EL (cell line): Measurements from ENCODE around the gene E2F4.
A peak's percentile ranks its signal among the peaks of the same experiment; 100 is the strongest.

Source experiments
- DNase-seq: peaks from one replicate; pipeline ENCODE4 v3.0.0-alpha.2; 2016

Gene E2F4

DNA sequence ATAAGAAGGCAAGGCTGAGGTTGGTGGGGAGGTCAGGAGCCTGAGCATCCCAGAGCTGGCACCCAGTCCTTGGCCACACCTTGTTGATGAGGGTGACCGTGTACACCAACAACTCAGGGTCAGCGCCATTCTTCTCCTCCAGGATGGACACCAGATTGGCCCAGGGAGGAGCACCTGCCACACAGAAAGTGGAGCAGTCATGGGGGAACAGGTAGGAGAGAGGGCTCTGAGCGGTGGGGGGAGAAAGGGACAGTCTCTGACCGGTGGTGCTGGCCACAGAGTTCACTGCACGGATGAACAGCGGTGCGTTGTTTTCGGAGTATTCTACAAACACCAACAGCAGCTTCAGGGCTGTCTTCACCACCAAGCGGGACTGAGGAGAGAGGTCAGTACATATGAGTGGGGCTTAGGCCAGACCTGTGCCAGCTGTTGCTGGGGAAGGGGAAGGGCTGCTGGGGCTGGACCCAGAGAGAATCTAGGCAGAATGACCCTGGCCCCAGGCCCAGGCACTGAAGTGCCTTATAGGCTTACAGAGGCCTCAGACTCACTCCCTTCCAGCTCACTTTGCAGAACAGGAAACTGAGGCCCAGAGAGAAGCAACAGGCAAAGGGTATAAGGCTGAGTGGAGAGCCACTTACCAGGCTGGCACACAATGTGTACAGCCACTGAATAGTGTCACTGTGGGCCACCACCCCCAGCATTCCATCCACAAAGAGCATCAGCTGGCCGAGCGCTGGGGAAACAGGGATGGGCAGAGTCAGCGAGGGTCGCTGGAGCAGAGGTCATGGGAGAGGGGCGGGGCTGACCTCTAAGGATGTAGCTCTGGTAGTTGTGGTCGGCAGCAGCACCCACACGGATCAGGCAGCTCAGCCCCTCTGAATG is 45.7 kb downstream of the E2F4 start:
- no peak for DNase-seq

DNA sequence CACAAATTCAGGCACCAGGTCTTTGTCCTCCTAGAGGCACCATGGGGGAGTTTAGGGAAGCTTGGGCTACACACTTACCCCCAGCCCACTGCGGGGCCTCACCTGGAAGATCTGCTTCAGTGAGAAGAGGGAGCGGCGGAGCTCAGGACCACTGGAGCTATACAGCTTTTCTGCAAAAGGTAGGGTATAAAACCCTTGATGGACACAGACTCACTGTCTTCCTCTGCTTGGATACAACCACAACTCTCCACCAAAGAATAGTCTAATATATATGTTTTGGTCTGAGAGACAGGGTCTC is 46.3 kb downstream of the E2F4 start:
- DNase-seq, result no peak

DNA sequence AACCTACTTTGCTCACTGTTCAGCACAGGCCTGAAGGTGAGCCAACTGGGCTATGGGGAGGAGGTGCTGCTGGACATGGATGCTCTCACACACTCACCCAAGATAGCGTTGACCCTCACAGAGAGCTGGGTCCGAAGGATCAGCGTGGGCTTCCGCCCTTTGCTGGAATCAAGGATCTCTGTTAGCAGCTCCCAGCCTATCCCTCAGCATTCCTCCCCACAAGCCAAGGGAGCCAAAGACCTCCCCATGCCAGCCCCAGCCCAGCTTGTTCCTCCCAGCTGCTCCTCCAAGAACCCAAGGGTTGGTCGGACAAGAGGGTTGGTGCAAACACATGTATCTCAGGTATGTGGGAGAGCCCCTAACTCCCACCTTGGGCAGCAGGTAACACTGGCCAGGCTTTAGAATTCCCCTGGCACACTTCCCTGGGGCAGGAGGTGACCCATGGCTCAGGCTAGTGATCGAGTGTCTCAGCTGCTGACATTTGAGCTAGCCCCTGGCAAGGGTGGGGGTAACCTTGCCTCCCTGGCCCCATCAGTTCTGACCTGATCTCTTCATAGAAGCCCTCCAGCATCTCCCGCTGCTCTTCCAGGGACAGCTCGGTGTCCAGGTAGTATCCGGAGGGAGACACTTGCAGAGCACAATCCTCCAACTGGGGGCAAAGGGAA is 47.0 kb downstream of the E2F4 start:
- DNase-seq, result no peak

GRCh38 chr16:67240506-67240905 is 48.6 kb downstream of the E2F4 start:
- peak; percentile 31 for DNase-seq

- peak; percentile 97 for DNase-seq
Measured at GRCh38 chr16:67241008-67241900, 49.3 kb downstream of the E2F4 start.

DNA sequence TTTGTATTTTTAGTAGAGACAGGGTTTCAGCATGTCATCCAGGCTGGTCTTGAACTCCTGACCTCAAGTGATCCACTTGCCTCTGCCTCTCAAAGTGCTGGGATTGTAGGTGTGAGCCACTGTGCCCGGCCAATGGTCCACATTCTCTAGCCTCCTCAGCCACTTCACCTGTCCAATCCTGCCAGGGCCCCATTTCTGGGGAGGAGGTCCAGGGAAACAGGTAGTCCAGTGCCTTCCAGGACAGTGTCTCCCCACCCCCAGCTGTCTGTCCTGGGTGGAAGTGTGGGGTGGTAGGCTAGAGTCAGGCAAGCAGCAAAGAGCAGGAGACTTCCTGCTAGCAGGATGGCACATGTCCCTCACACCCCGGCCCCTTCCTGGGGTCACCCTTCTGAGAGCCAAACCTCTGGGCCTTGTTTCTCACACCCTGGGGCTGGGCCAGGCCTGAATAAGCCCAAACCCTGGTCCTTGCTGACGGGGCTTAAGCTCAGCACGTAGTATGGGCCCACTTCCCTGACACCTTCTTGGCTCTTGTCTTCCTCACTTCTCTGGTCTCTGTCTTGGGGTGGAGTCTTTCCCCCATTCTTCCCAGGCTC is 50.3 kb downstream of the E2F4 start:
- no peak for DNase-seq

GRCh38 chr16:67243481-67243880 is 51.5 kb downstream of the E2F4 start:
- no peak for DNase-seq

DNA sequence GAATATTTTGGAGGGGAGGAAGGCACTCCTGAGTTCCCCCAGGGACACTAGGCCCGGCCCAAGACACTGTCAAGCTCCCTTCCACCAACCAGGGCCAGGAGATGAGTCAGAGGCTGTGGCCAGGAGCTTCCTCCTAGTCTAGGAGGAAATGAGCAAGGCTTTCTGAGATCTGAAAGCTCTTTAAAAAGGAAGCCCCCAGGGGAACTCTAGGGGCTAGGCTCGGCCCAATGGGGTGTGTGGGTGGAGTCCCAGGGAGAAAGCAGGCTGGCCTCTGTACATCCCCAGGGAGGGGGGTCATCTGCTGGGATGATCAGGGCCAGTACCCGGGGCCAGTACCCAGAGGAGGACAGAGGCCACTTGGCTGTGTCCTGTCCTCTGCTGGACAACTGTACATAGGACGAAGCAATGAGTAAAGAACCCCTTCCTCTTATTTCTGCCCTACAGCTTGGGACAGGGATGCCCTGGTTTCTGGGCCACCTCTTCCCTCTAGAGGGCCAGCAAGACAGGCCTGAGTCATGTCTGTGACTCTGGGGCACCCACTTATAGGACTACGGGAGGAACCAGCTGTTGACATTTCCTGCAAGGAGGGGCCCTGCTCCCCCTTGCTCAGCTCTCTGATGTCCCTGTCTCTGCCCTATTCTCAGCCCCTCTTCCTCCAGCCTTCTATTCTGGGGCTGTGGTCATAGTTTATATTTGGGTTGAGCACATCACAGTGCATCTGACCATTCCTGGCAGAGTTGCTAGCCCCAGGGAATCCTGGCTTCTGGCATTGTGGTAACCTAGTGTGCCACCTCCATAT is 52.6 kb downstream of the E2F4 start:
- peak; percentile 98 for DNase-seq

DNA sequence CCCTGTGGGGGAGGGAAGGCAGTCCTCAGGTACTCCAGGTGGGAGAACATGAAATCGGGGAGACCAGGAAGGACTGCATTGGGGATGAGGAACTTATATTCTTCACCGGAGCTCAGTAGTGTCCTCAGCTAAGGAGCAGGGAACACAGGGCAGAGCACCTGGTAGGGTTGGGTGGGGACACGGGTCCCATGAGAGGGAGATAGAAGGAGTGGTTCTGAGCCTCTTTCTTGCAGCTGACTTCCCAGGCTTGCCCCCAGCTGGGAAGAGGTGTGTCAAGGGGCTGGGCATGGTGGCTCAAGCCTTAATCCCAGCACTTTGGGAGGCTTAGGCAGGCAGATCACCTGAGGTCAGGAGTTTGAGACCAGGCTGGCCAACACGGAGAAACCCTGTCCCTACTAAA is 53.2 kb downstream of the E2F4 start:
- no peak for DNase-seq

- no peak for DNase-seq
Measured at GRCh38 chr16:67245674-67246080, 53.7 kb downstream of the E2F4 start.

GRCh38 chr16:67246081-67246755 is 54.3 kb downstream of the E2F4 start:
- peak; percentile 91 for DNase-seq

DNA sequence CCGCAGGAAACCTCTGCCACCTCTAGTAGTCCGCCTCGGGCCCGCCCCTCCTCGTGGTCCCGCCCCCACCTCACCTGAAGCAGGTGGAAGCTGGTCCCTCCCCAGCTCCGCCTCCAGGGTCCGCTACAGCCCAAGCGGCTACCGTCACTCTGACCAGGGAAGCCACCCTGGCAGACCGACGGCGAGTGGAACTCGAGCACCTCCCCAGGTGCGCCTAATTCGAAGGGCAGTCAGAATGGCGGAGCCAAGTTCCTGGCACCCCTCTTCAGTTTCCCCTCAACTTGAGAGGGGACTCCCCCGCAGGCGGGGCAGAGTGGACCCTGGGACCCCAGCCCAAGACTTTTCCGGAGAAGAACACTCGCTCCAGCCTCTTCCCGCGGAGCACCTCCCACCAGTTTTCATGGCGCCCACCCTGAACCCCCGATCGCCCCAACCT is 54.8 kb downstream of the E2F4 start:
- no peak for DNase-seq

DNA sequence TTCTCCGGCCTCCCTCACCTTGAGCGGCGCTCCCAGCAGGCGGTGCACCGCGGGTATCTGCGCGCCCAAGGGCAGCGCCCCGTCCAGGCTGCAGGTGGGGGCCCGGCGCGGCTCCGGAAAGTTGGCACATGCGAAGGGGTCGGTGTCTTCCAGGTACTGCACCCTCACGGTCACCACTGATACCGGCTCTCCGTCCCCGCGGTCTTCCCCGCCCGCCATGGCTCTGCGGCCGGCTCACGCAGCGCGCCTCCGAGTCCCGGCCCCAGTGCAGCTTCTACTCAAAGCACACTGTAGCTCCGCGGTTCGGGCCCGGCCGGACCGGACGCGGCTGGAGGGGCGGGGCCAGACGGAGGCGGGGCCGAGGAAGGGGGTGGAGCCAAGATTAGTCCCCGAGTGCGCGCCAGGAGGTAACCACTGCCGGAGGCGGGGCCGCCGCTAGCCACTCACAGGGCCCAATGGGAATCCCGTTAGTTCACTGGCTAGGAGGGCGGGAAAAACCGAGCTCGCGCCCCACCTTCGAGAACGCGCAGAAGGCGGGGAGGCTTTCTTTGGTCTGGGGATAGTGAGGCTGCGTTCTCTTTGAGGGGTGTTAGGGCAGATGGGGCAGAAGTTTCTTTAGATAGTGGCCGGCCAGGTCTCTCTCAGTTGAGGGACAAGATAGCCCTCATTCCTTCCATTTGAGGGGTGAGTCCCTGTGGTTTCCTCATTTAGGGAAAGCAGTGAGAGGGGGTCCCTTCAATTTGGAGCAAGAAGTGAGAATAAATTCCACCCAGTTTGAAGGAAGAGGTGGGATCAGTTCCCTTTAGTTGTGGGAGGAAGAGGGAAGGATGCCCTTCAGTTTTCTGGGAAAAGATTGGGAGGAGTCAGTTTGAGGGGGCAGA is 55.5 kb downstream of the E2F4 start, which contains the start of gene FHOD1:
FHOD1 (minus strand) TSS at position 290 of the 881 bp plus-strand sequence; CDS start at position 219, 71 bp downstream.
- DNase-seq, result peak; percentile 97

DNA sequence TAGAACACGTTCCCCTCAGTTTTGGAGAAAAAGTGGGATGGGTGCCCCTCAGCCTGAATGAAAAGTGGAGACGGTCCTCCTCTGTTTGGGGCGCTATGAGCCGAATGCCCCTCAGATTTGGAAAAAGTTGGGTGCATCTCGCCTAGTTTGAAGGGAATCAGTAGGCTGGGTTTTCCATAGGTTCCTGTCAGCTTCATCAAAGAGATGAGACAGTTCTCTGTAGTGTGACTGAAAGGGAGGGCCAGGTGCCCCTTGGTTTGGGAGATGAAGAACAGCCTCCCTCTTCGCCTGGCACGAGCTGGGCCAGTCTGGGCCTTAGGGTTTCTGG is 56.1 kb downstream of the E2F4 start:
- peak; percentile 44 for DNase-seq
